Erythroblast (primary cell): Measurements from ENCODE around the gene FHDC1.

ENCODE experiments used
- GATA1 ChIP-seq: IDR thresholded peaks from 2 replicates; pipeline ENCODE4 v1.6.1; 2011; ENCODE audit warnings: low read depth, mild to moderate bottlenecking, control low read depth, low read length, moderate library complexity
- POLR2A ChIP-seq: IDR thresholded peaks from 2 replicates; pipeline ENCODE4 v1.6.1; 2011; ENCODE audit warnings: mild to moderate bottlenecking, low read length

DNA sequence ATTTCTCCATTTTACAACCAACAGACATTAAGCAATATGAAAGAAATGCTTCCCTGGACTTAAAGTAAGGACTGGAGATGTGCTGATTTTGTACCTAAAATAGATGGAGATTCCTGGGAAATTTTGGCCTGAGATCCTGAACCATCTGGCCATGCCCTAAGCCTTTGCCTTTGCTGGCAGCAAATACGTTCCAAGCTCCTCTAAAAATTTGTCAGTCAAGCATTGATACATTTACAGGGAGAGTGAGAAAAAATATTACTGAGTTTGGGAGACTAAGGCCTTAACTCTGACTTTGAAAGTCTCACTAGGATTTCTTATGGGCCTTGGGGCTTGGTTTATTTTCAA is 63.9 kb downstream of the FHDC1 start:
- TF ChIP-seq POLR2A, result no peak
- TF ChIP-seq GATA1, result no peak
